Loucy (cell line): ENCODE measurements around the gene CREB3L4.
"Not testable (repeated sequence)": the region's sequence is repeated elsewhere in the genome, so short reads cannot be mapped to it uniquely, and the experiment has no call there.

Experiments
- H2AFZ ChIP-seq: fragments of 200-600 bp; sonication (generic); 2 replicates; pipeline ENCODE4 v1.6.0; 2016; ENCODE audit warnings: antibody characterized with exemption, mild to moderate bottlenecking, low read length, moderate library complexity
- H3F3A ChIP-seq: fragments of 200-600 bp; 2 replicates; pipeline ENCODE4 v1.6.0; 2016; ENCODE audit warnings: antibody characterized with exemption, low read depth, mild to moderate bottlenecking
- H3K27me3 ChIP-seq: fragments of 200-600 bp; sonication (generic); 2 replicates; pipeline ENCODE4 v1.6.1; 2014; ENCODE audit warnings: low read length, mild to moderate bottlenecking; ENCODE audit not compliant: insufficient read depth, poor library complexity, severe bottlenecking
- H3K36me3 ChIP-seq: fragments of 200-600 bp; sonication (generic); 2 replicates; pipeline ENCODE4 v1.6.1; 2016; ENCODE audit warnings: low read length; ENCODE audit not compliant: insufficient read depth
- H3K4me1 ChIP-seq: fragments of 200-600 bp; sonication (generic); 2 replicates; pipeline ENCODE4 v1.5.1; 2014; ENCODE audit warnings: low read length, mild to moderate bottlenecking; ENCODE audit not compliant: insufficient read depth, poor library complexity, severe bottlenecking
- H3K4me2 ChIP-seq: fragments of 200-600 bp; sonication (generic); 2 replicates; pipeline ENCODE4 v1.6.0; 2014; ENCODE audit warnings: antibody characterized with exemption, low read length, low read depth, mild to moderate bottlenecking; ENCODE audit not compliant: poor library complexity, severe bottlenecking
- H3K4me3 ChIP-seq: fragments of 200-600 bp; sonication (generic); 2 replicates; pipeline ENCODE4 v1.5.1; 2014; ENCODE audit warnings: low read length, mild to moderate bottlenecking, mixed read lengths; ENCODE audit not compliant: poor library complexity, severe bottlenecking
- H3K79me2 ChIP-seq: fragments of 200-600 bp; sonication (generic); 2 replicates; pipeline ENCODE4 v1.6.1; 2014; ENCODE audit warnings: low read length; ENCODE audit not compliant: insufficient read depth
- H3K9ac ChIP-seq: fragments of 200-600 bp; sonication (generic); 2 replicates; pipeline ENCODE4 v1.6.0; 2014; ENCODE audit warnings: mild to moderate bottlenecking, low read depth, low read length, moderate library complexity; ENCODE audit not compliant: poor library complexity, severe bottlenecking
- H3K9me2 ChIP-seq: fragments of 200-600 bp; sonication (generic); replicated peaks from 2 replicates; pipeline ENCODE4 v1.6.1; 2016; ENCODE audit warnings: low read depth, low read length, mixed read lengths
- H3K9me3 ChIP-seq: fragments of 200-600 bp; sonication (generic); 2 replicates; pipeline ENCODE4 v1.6.1; 2014; ENCODE audit warnings: mild to moderate bottlenecking, antibody characterized with exemption, low read length, low read depth; ENCODE audit not compliant: insufficient read depth
- H4K20me1 ChIP-seq: fragments of 200-600 bp; sonication (generic); 2 replicates; pipeline ENCODE4 v1.6.0; 2014; ENCODE audit warnings: antibody characterized with exemption, low read length, mild to moderate bottlenecking; ENCODE audit not compliant: insufficient read depth, poor library complexity, severe bottlenecking
- EZH2phosphoT487 ChIP-seq: fragments of 200-600 bp; IDR thresholded peaks from 2 replicates; pipeline ENCODE4 v1.6.1; 2018; ENCODE audit warnings: antibody characterized with exemption, mild to moderate bottlenecking, moderate library complexity, borderline replicate concordance
- TF ChIP-seq, protein P1 (sequence below): fragments of 200-600 bp; sonication (generic); conservative IDR thresholded peaks from 2 replicates; pipeline ENCODE4 v1.5.1; 2014; ENCODE audit warnings: mild to moderate bottlenecking, antibody characterized with exemption, low read length

Gene CREB3L4

DNA sequence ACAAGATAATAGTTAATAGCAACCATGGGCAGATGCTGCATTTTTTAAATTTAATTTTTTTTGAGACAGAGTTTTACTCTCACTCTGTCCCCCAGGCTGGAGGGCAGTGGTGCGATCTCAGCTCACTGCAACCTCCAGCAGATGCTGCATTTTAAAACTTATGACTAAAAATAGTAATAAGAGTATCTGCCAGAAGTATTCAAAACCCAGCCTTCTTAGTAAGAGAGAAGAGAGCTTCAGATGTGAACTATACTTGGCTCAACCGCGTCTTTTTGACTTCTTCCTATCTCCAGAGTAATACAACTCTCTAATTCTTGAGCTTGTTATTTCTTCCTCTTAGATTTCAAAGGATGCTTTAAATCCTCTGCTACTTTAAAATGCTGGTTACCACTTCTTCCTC is 27.5 kb downstream of the CREB3L4 start:
- peaks cover 21% of the 10 kb centered on the region for H3K4me1 ChIP-seq
- 0 out of 2 replicates have a peak, but pooled peaks cover 8% of the 10 kb centered on the region for H3F3A ChIP-seq
- no peak overlapping the region for H3K4me3 ChIP-seq
- peaks cover 23% of the 10 kb centered on the region for H3K36me3 ChIP-seq
- H3K79me2 ChIP-seq = peaks cover 35% of the 10 kb centered on the region
- H3K9me2 ChIP-seq = no peaks in the 10 kb centered on the region
- no peak overlapping the region for H3K9ac ChIP-seq
- H3K27me3 ChIP-seq = no peaks in the 10 kb centered on the region
- TF ChIP-seq, protein P1, sequence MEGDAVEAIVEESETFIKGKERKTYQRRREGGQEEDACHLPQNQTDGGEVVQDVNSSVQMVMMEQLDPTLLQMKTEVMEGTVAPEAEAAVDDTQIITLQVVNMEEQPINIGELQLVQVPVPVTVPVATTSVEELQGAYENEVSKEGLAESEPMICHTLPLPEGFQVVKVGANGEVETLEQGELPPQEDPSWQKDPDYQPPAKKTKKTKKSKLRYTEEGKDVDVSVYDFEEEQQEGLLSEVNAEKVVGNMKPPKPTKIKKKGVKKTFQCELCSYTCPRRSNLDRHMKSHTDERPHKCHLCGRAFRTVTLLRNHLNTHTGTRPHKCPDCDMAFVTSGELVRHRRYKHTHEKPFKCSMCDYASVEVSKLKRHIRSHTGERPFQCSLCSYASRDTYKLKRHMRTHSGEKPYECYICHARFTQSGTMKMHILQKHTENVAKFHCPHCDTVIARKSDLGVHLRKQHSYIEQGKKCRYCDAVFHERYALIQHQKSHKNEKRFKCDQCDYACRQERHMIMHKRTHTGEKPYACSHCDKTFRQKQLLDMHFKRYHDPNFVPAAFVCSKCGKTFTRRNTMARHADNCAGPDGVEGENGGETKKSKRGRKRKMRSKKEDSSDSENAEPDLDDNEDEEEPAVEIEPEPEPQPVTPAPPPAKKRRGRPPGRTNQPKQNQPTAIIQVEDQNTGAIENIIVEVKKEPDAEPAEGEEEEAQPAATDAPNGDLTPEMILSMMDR = no peak
- no peak for TF ChIP-seq EZH2phosphoT487
- peaks cover 24% of the 10 kb centered on the region for H4K20me1 ChIP-seq
- H3K4me2 ChIP-seq = no peak overlapping the region
- no peak overlapping the region for H2AFZ ChIP-seq
- no peaks in the 10 kb centered on the region for H3K9me3 ChIP-seq

DNA sequence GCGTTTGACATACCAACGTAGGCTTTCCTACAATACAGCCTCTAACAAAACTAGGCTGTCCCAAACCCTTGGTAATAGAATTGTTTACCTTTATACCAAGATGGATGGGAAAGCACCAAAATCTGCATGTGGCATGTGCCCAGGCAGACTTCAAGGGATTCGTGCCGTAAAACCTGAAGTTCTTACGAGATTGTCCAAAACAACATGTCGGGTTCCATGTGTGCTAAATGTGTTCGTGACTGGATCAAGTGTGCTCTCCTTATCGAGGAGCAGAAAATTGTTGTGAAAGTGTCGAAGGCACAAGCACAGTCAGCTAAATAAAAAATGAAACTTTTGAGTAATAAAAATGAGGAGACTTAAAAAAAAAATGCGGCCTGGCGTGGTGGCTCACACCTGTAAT is 27.9 kb downstream of the CREB3L4 start:
- Histone ChIP-seq H2AFZ (no peak overlapping the region), H4K20me1 (peaks cover 24% of the 10 kb centered on the region), H3K36me3 (peaks cover 23% of the 10 kb centered on the region), H3K4me1 (peaks cover 21% of the 10 kb centered on the region), H3K9me2 (no peaks in the 10 kb centered on the region), H3K4me2 (no peak overlapping the region), H3K9me3 (no peaks in the 10 kb centered on the region), H3K4me3 (no peak overlapping the region), H3K79me2 (peaks cover 34% of the 10 kb centered on the region), H3K27me3 (no peaks in the 10 kb centered on the region), H3F3A (0 out of 2 replicates have a peak, but pooled peaks cover 8% of the 10 kb centered on the region), H3K9ac (no peak overlapping the region)
- TF ChIP-seq, protein P1 = no peak
- no peak for TF ChIP-seq EZH2phosphoT487

DNA sequence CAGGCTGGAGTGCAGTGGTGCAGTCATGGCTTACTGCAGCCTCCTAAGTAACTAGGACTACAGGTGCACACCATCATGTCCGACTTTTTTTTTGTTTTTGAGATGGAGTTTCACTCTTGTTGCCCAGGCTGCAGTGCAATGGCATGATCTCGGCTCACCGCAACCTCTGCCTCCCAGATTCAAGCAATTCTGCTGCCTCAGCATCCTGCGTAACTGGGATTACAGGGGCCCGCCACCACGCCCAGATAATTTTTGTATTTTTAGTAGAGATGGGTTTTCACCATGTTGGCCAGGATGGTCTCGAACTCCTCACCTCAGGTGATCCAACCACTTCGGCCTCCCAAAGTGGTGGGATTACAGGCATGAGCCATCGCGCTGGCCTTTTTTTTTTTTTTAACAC is 29.2 kb downstream of the CREB3L4 start:
- Histone ChIP-seq H3K36me3 (peaks cover 21% of the 10 kb centered on the region), H3K79me2 (peaks cover 21% of the 10 kb centered on the region), H4K20me1 (peaks cover 13% of the 10 kb centered on the region), H3K4me1 (peaks cover 15% of the 10 kb centered on the region)
- H3F3A ChIP-seq, H3K4me2 ChIP-seq, H3K9me2 ChIP-seq, H3K9ac ChIP-seq, H2AFZ ChIP-seq, H3K27me3 ChIP-seq, H3K4me3 ChIP-seq, H3K9me3 ChIP-seq: not testable (repeated sequence)

DNA sequence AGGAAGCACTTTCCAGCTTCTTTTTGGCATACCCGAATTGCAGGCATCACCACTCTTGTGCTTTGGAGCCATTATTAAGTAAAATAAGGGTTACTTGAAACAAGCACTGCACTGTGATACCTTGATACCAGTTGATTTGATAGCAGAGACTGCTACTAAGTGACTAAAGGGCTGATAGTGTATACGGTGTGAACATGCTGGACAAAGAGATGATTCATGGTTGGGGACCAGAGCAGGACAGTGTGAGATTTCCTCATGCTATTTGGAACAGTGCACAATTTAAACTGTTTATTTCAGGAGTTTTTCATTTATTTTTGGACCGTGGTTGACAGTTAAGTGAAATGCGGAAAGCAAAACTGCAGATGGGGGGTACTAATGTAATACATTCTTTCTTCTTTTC is 32.7 kb downstream of the CREB3L4 start:
- no peaks in the 10 kb centered on the region for H3K79me2 ChIP-seq
- H3K9me3 ChIP-seq = no peaks in the 10 kb centered on the region
- H3K4me1 ChIP-seq = no peaks in the 10 kb centered on the region
- no peak overlapping the region for H3K9ac ChIP-seq
- no peaks in the 10 kb centered on the region for H3K27me3 ChIP-seq
- no peak overlapping the region for H3K4me3 ChIP-seq
- H4K20me1 ChIP-seq = no peaks in the 10 kb centered on the region
- no peaks in the 10 kb centered on the region for H3K9me2 ChIP-seq
- 0 out of 2 replicates have a peak, but pooled peaks cover 2% of the 10 kb centered on the region for H3F3A ChIP-seq
- TF ChIP-seq, protein P1 = no peak
- no peak for TF ChIP-seq EZH2phosphoT487
- no peak overlapping the region for H2AFZ ChIP-seq
- H3K4me2 ChIP-seq = no peak overlapping the region
- no peaks in the 10 kb centered on the region for H3K36me3 ChIP-seq
